Caco-2 (cell line): ENCODE data around the gene MEG3. TPM values are rescaled to one million over a fixed set of nuclear protein-coding genes. Genes with fewer than 3 reads are reported as not detected.
"Not testable (repeated sequence)": the region's sequence is repeated elsewhere in the genome, so short reads cannot be mapped to it uniquely, and the experiment has no call there.

Experiments
- BruUV-seq: library from RNA; stranded (reverse); fragments of 400-500 nt; replicated peaks from 2 replicates; lab custom pipeline; 2021; lab: Mats Ljungman, UMichigan
- CTCF ChIA-PET: fragments of 300-600 bp; sonication (Branson Sonifier 250); formaldehyde crosslinking; loops from one replicate; lab custom pipeline; 2022; ENCODE audit warnings: antibody characterized with exemption; lab: Charles Lee
- POLR2A ChIA-PET: fragments of 300-600 bp; sonication (Branson Sonifier 250); formaldehyde crosslinking; loops from one replicate; lab custom pipeline; 2022; ENCODE audit warnings: antibody characterized with exemption; lab: Charles Lee
- DNase-seq, 2 experiments: peaks; one replicate each; pipeline versions ENCODE4 v3.0.0 to v3.0.0-alpha.2; 2020 to 2022
- H3K27me3 ChIP-seq: replicated peaks from 2 replicates; pipeline ENCODE4 v1.6.0; 2011; ENCODE audit warnings: low read length; ENCODE audit not compliant: control insufficient read depth, insufficient read depth
- H3K36me3 ChIP-seq: 2 replicates; pipeline ENCODE4 v1.5.1; 2011; ENCODE audit warnings: low read length; ENCODE audit not compliant: control insufficient read depth, insufficient read depth
- H3K4me1 ChIP-seq: fragments of 250-450 bp; sonication (Bioruptor Pico); 2 replicates; pipeline ENCODE4 v1.5.1; 2020; ENCODE audit warnings: mild to moderate bottlenecking
- H3K4me3 ChIP-seq: 2 replicates; pipeline ENCODE4 v1.5.1; 2011; ENCODE audit warnings: low read depth, mild to moderate bottlenecking, control low read depth, low read length
- H3K9me3 ChIP-seq: fragments of 250-450 bp; sonication (Bioruptor Pico); 2 replicates; pipeline ENCODE4 v1.5.1; 2020; ENCODE audit warnings: mild to moderate bottlenecking, moderate library complexity
- H3K27ac Mint-ChIP-seq: one replicate; pipeline ENCODE4 v1.8.0; 2022; ENCODE audit warnings: mixed read lengths; ENCODE audit not compliant: unreplicated experiment
- H3K27me3 Mint-ChIP-seq: one replicate; pipeline ENCODE4 v1.8.0; 2022; ENCODE audit warnings: mixed read lengths; ENCODE audit not compliant: insufficient read depth, unreplicated experiment
- H3K36me3 Mint-ChIP-seq: one replicate; pipeline ENCODE4 v1.8.0; 2022; ENCODE audit warnings: mild to moderate bottlenecking, mixed read lengths; ENCODE audit not compliant: insufficient read depth, unreplicated experiment
- H3K4me1 Mint-ChIP-seq: one replicate; pipeline ENCODE4 v1.8.0; 2022; ENCODE audit warnings: low read depth, mixed read lengths; ENCODE audit not compliant: unreplicated experiment
- H3K4me3 Mint-ChIP-seq: one replicate; pipeline ENCODE4 v1.8.0; 2022; ENCODE audit warnings: mild to moderate bottlenecking, moderate library complexity, mixed read lengths; ENCODE audit not compliant: unreplicated experiment
- H3K9me3 Mint-ChIP-seq: one replicate; pipeline ENCODE4 v1.8.0; 2022; ENCODE audit warnings: mixed read lengths; ENCODE audit not compliant: unreplicated experiment
- CTCF ChIP-seq, 2 experiments: fragments of 200-600 bp in 1 of 2; IDR thresholded peaks; 1 replicate in 1 of 2; 2 replicates in 1 of 2; pipeline versions ENCODE4 v1.5.1 to v1.8.0; 2011 to 2022; ENCODE audit warnings: antibody characterized with exemption in 1 of 2, control low read depth in 1 of 2, inconsistent platforms in 1 of 2, low read depth in 1 of 2, low read length in 1 of 2, mild to moderate bottlenecking in 1 of 2, moderate library complexity in 1 of 2; ENCODE audit not compliant: insufficient read depth in 1 of 2, severe bottlenecking in 1 of 2, unreplicated experiment in 1 of 2
- intact Hi-C: fragments of 100-400 bp; cut with micrococcal nuclease; formaldehyde crosslinking; loops from one replicate; pipeline ENCODE4 v1.10.0; 2022; ENCODE audit not compliant: unreplicated experiment
- total RNA-seq: library from RNA; stranded (reverse); gene quantifications from 2 replicates; pipeline ENCODE4 v1.2.3, GENCODE V29; 2022

MEG3 gene
- total RNA-seq, 1 experiment from 2014 or later = not detected

- Mint-ChIP-seq H3K4me3 (no peak overlapping the region), H3K27me3 (no peaks in the 10 kb centered on the region), H3K27ac (no peak overlapping the region), H3K36me3 (no peaks in the 10 kb centered on the region), H3K4me1 (no peaks in the 10 kb centered on the region), H3K9me3 (no peaks in the 10 kb centered on the region)
- no peak for DNase-seq
- Histone ChIP-seq H3K4me3 (no peak overlapping the region), H3K27me3 (no peaks in the 10 kb centered on the region), H3K9me3 (no peaks in the 10 kb centered on the region), H3K36me3 (no peaks in the 10 kb centered on the region), H3K4me1 (no peaks in the 10 kb centered on the region)
- POLR2A ChIA-PET = no interaction called here
- intact Hi-C loops = no loop called here
- CTCF ChIA-PET = no interaction called here
- TF ChIP-seq CTCF (IDR thresholded peaks at IDR 0.05; ENCODE audit: insufficient read depth in 1 of 2, low read depth in 1 of 2, low read length in 1 of 2, severe bottlenecking in 1 of 2, unreplicated experiment in 1 of 2) = no peak
- no TSS peak for BruUV-seq
Observed at GRCh38 chr14:100796946-100797345, 29.0 kb upstream of the MEG3 start.

GRCh38 chr14:100800041-100800440 is 25.9 kb upstream of the MEG3 start:
- H3K27me3 ChIP-seq = no peaks in the 10 kb centered on the region
- POLR2A ChIA-PET = no interaction called here
- TF ChIP-seq CTCF (IDR thresholded peaks at IDR 0.05; ENCODE audit: insufficient read depth in 1 of 2, low read depth in 1 of 2, low read length in 1 of 2, severe bottlenecking in 1 of 2, unreplicated experiment in 1 of 2) = no peak
- H3K9me3 ChIP-seq = no peaks in the 10 kb centered on the region
- no peaks in the 10 kb centered on the region for H3K27me3 Mint-ChIP-seq
- H3K27ac Mint-ChIP-seq = no peak overlapping the region
- no peaks in the 10 kb centered on the region for H3K9me3 Mint-ChIP-seq
- no peak for DNase-seq
- H3K4me3 Mint-ChIP-seq = no peak overlapping the region
- H3K4me1 Mint-ChIP-seq = no peaks in the 10 kb centered on the region
- BruUV-seq = no TSS peak
- H3K4me3 ChIP-seq = no peak overlapping the region
- intact Hi-C loops = no loop called here
- CTCF ChIA-PET = no interaction called here
- H3K36me3 ChIP-seq = no peaks in the 10 kb centered on the region
- no peaks in the 10 kb centered on the region for H3K36me3 Mint-ChIP-seq
- H3K4me1 ChIP-seq = no peaks in the 10 kb centered on the region

- DNase-seq = not testable (repeated sequence)
Observed at GRCh38 chr14:100801433-100801832, 24.5 kb upstream of the MEG3 start.

GRCh38 chr14:100802179-100802578 is 23.7 kb upstream of the MEG3 start:
- no peak overlapping the region for H3K27ac Mint-ChIP-seq
- no peaks in the 10 kb centered on the region for H3K4me1 Mint-ChIP-seq
- DNase-seq = no peak
- TF ChIP-seq CTCF (IDR thresholded peaks at IDR 0.05; ENCODE audit: insufficient read depth in 1 of 2, low read depth in 1 of 2, low read length in 1 of 2, severe bottlenecking in 1 of 2, unreplicated experiment in 1 of 2) = no peak
- no TSS peak for BruUV-seq
- H3K4me3 Mint-ChIP-seq = no peak overlapping the region
- H3K4me3 ChIP-seq = no peak overlapping the region
- H3K4me1 ChIP-seq = no peaks in the 10 kb centered on the region
- H3K27me3 ChIP-seq = no peaks in the 10 kb centered on the region
- intact Hi-C loops = no loop called here
- POLR2A ChIA-PET = no interaction called here
- H3K36me3 ChIP-seq = no peaks in the 10 kb centered on the region
- H3K9me3 Mint-ChIP-seq = no peaks in the 10 kb centered on the region
- H3K27me3 Mint-ChIP-seq = no peaks in the 10 kb centered on the region
- H3K36me3 Mint-ChIP-seq = no peaks in the 10 kb centered on the region
- no peaks in the 10 kb centered on the region for H3K9me3 ChIP-seq
- CTCF ChIA-PET = no interaction called here

More at GRCh38 chr14:100801433-100801832, 24.5 kb upstream of the MEG3 start:
- H3K4me3 ChIP-seq, H3K27me3 ChIP-seq, H3K4me1 Mint-ChIP-seq, H3K36me3 ChIP-seq, H3K27me3 Mint-ChIP-seq, H3K36me3 Mint-ChIP-seq, H3K9me3 ChIP-seq, CTCF ChIA-PET, BruUV-seq, H3K4me1 ChIP-seq, H3K4me3 Mint-ChIP-seq, POLR2A ChIA-PET, H3K9me3 Mint-ChIP-seq, H3K27ac Mint-ChIP-seq, intact Hi-C loops: not testable (repeated sequence)
